GM19438 (cell line): ENCODE data around the gene KIAA0232.
"Not testable (repeated sequence)": the region's sequence is repeated elsewhere in the genome, so short reads cannot be mapped to it uniquely, and the experiment has no call there.

ENCODE experiments used
- ATAC-seq: cut with Tn5 transposase; IDR thresholded peaks from one replicate; pipeline ENCODE4 v1.9.1; 2021; ENCODE audit warnings: low read depth; ENCODE audit not compliant: unreplicated experiment

The KIAA0232 gene

GRCh38 chr4:6875431-6875831 lies 92.9 kb downstream of the KIAA0232 start:
- ATAC-seq = no peak

- ATAC-seq = no peak
Measured at GRCh38 chr4:6876440-6876839, 93.9 kb downstream of the KIAA0232 start.

GRCh38 chr4:6877067-6877466 lies 94.5 kb downstream of the KIAA0232 start:
- no peak for ATAC-seq

GRCh38 chr4:6878451-6879059 lies 96.0 kb downstream of the KIAA0232 start:
- no peak for ATAC-seq

- ATAC-seq = no peak
Measured at GRCh38 chr4:6880691-6881090, 98.2 kb downstream of the KIAA0232 start.

GRCh38 chr4:6881908-6882307 lies 99.4 kb downstream of the KIAA0232 start:
- no peak for ATAC-seq

- no peak for ATAC-seq
Measured at GRCh38 chr4:6884341-6884870, 101.9 kb downstream of the KIAA0232 start.

GRCh38 chr4:6885953-6886557 lies 103.5 kb downstream of the KIAA0232 start:
- no peak for ATAC-seq

GRCh38 chr4:6886886-6887285 lies 104.4 kb downstream of the KIAA0232 start:
- no peak for ATAC-seq

GRCh38 chr4:6887591-6888371 lies 105.3 kb downstream of the KIAA0232 start:
- no peak for ATAC-seq

- no peak for ATAC-seq
Measured at GRCh38 chr4:6888506-6889071, 106.1 kb downstream of the KIAA0232 start.

GRCh38 chr4:6889101-6889735 lies 106.7 kb downstream of the KIAA0232 start:
- ATAC-seq = no peak

- ATAC-seq = no peak
Measured at GRCh38 chr4:6889736-6890324, 107.3 kb downstream of the KIAA0232 start.

GRCh38 chr4:6890358-6890757 lies 107.8 kb downstream of the KIAA0232 start:
- no peak for ATAC-seq

GRCh38 chr4:6890971-6891370 lies 108.4 kb downstream of the KIAA0232 start:
- not testable (repeated sequence) for ATAC-seq

- ATAC-seq = peak; percentile 22
Measured at GRCh38 chr4:6891436-6892170, 109.1 kb downstream of the KIAA0232 start.

- ATAC-seq = peak; percentile 74
Measured at GRCh38 chr4:6892190-6892908, 109.8 kb downstream of the KIAA0232 start.

GRCh38 chr4:6892909-6893202 lies 110.3 kb downstream of the KIAA0232 start:
- no peak for ATAC-seq

- ATAC-seq = no peak
Measured at GRCh38 chr4:6893449-6894085, 111.0 kb downstream of the KIAA0232 start.
